Measurements from ENCODE around the gene NUP214. TPM values are rescaled to one million over a fixed set of nuclear protein-coding genes. Genes with fewer than 3 reads are reported as not detected.

NUP214 gene
- total RNA-seq, 4 donors from 2014 or later = 17.4 to 45.4 (median 31.1) TPM

DNA sequence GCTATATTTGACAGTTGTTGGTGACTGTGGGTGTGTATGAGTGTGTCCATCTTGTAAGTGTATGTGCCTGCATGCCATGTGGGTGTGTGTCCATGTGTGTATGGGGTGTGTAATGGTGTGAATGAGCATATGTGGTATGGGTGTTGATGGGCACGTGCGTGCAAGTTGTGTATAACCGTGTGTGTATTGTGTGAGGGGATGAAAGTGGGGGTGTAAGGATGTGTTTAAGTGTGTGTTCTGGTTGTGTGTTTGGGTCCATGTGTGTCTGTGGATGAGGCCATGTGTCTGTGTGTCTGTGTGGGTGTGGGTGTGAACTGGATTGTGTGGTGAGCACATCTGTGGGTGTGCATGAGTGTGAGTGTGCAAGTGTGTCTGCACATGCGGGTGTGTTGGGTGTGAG, 156.8 kb downstream of the NUP214 start:
- Histone ChIP-seq H3K9me3 (no peaks in the 10 kb centered on the region), H3K4me3 (no peak overlapping the region), H3K27ac (no peak overlapping the region), H3K36me3 (no peaks in the 10 kb centered on the region), H3K4me1 (peaks cover 6 to 23% (median 10%) of the 10 kb centered on the region in 3 donors), H3K27me3 (peaks cover 0 to 57% (median 0%) of the 10 kb centered on the region in 4 donors)
- intact Hi-C loops (cut with DNase I) = no loop called here
- no peak for TF ChIP-seq POLR2A (IDR thresholded peaks at IDR 0.05)
- no peak for TF ChIP-seq CTCF (IDR thresholded peaks at IDR 0.05)
- no peak for DNase-seq
- 60 to 74% methylated on average over 4 of the region's 4 CpGs for WGBS, 2 donors

DNA sequence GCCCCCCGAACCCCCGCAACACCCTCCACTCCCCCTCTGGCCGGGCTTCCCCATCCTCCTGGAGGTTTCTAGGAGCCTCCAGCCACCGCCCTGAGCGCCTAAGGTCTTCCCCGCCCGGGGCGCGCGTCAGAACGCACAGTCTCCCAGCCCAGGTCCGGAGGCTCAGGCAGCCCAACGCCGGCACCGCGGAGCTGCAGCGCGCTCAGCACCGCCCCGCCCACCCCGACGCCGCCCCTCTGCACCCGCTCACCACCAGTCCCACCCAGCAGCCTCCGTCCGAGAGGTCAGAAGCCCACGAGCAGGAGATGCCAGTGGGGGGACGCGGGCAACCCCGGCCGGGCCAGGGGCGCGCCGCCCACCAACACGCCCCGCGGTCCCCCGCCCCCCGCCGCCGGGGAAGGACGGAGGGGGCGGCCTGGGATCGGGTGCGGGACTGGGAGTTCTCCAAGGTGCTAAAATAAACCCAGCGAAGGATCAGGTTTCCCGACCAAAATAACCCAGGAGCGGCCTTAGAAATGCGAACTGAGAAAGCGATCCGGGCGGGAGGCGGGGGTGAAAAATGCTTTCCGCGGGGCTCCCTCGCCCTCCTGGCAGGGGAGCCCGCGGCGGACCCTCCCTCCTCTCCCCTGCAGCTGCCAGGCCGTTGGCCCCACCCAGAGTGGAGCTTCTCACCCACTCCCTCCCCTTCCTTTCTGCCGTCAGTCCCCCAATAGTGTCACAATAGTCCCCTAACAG, 157.5 kb downstream of the NUP214 start:
- Histone ChIP-seq H3K4me3 (peak overlapping the region in 2 of 4 donors; percentile 34 to 48), H3K9me3 (no peaks in the 10 kb centered on the region), H3K27me3 (peaks cover 0 to 53% (median 0%) of the 10 kb centered on the region in 4 donors), H3K36me3 (no peaks in the 10 kb centered on the region), H3K4me1 (peaks cover 6 to 18% (median 8%) of the 10 kb centered on the region in 3 donors), H3K27ac (no peak overlapping the region)
- no peak for TF ChIP-seq POLR2A (IDR thresholded peaks at IDR 0.05)
- no peak for TF ChIP-seq CTCF (IDR thresholded peaks at IDR 0.05)
- intact Hi-C loops (cut with DNase I) = no loop called here
- 23% methylated on average over 7 of the region's 61 CpGs; no CpG with 5 or more reads in 1 of the 2 donors for WGBS, 2 donors
- no peak for DNase-seq

Small RNA genes lying within 50 kb of the gene (small RNA-seq; reads per million reads assigned to genes)
- 0 reads per million in 4 donors for gene RNU6-881P

Other genes with a start within 250 kb of the NUP214 start
- under 1 TPM in 1 of 4 donors, not detected in 3; 0.18 TPM for gene QRFP, start 228.8 kb upstream of the NUP214 start, total RNA-seq
- gene FIBCD1, start 186.3 kb upstream of the NUP214 start, total RNA-seq = not detected
- gene LAMC3, start 116.4 kb upstream of the NUP214 start, total RNA-seq = 1 to 10 TPM in 3 of 4 donors, under 1 TPM in 1; 0.53 to 4.6 (median 2.7) TPM
- gene AIF1L, start 29.1 kb upstream of the NUP214 start, total RNA-seq = 10 to 100 TPM; 30.4 to 71.6 (median 38.3) TPM
- 1 to 10 TPM in 3 of 4 donors, under 1 TPM in 1; 0.61 to 2.9 (median 2.0) TPM for gene FAM78A, start 150.9 kb downstream of the NUP214 start, total RNA-seq
- gene PLPP7, start 164.1 kb downstream of the NUP214 start, total RNA-seq = 1 to 10 TPM in 1 of 4 donors, under 1 TPM in 2, not detected in 1; 0.40 to 2.9 (median 0.97) TPM